Measurements from ENCODE around the gene PEX11G.
A peak's percentile ranks its signal among the peaks of the same experiment; 100 is the strongest.

Gene PEX11G

DNA sequence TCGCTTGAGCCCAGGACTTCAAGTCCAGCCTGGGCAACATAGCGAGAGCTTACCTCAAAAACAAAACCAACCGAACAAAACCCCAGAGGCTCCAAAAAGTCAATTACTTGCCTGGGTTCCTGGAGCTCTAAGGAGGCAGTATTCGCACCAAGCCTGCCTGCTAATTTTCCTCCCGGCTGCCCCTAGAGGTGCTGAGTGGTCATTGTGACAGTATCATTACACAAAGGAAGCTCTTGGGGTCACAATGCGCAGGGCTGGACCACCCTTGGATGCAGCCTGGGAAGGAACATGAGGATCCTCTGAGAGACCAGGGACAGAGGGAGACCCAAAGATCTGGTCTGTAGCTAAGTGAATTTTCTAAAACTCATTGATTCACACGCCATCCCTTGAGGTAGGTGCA lies 8.5 kb upstream of the PEX11G start:
- Histone ChIP-seq H3K4me2 (ENCODE audit: low read depth, low read length, poor library complexity, severe bottlenecking) (no peak overlapping the region), H3K4me1 (ENCODE audit: insufficient read depth, low read length, poor library complexity, severe bottlenecking) (no peaks in the 10 kb centered on the region), H2AFZ (ENCODE audit: low read length) (no peak overlapping the region)

DNA sequence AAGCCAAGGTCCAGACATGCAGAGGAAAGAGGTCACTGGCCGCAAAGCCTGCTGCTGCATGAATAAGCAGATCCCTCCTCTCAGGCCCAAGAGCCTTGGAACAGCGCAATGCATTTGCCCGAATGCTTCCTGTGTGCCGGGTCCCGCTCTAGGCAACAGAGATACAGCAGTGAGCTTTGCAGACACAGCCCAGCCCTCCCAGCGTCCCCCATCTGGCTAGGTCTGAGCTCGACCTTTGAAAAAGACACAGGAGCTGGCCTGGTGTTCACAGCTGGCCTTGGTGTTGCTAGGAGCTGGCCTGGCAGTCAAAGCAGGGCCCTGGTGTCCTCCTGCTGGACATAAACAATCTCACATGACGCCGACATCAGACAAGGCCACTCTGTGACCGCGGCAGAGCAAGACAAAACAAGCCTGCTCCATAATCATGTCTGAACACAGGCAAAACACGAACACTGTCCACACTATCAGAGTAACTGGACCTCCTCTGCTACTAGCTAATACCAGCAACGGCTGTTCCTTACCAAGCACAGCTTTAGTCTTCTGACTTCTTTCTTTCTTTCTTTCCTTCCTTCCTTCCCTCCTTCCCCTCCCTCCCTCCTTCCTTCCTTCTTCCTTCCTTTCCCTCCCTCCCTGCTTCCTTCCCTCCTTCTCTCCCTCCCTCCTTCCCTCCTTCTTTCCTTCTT lies 5.7 kb upstream of the PEX11G start:
- Histone ChIP-seq H3K9ac (ENCODE audit: low read depth, low read length, poor library complexity, severe bottlenecking) (no peak overlapping the region), H3K4me1 (ENCODE audit: insufficient read depth, low read length, poor library complexity, severe bottlenecking) (no peaks in the 10 kb centered on the region), H3K9me2 (replicated peaks; ENCODE audit: low read depth, low read length) (no peaks in the 10 kb centered on the region), H3K4me3 (ENCODE audit: low read length, poor library complexity, severe bottlenecking) (no peak overlapping the region), H3K79me2 (ENCODE audit: insufficient read depth, low read length) (no peaks in the 10 kb centered on the region), H3K27me3 (ENCODE audit: insufficient read depth, low read length, poor library complexity, severe bottlenecking) (no peaks in the 10 kb centered on the region), H3F3A (ENCODE audit: low read depth) (no peaks in the 10 kb centered on the region), H3K4me2 (ENCODE audit: low read depth, low read length, poor library complexity, severe bottlenecking) (no peak overlapping the region), H3K36me3 (ENCODE audit: insufficient read depth, low read length) (no peaks in the 10 kb centered on the region), H2AFZ (ENCODE audit: low read length) (no peak overlapping the region), H3K9me3 (ENCODE audit: insufficient read depth, low read depth, low read length) (no peaks in the 10 kb centered on the region), H4K20me1 (ENCODE audit: insufficient read depth, low read length, poor library complexity, severe bottlenecking) (no peaks in the 10 kb centered on the region)
- TF ChIP-seq, protein P1, sequence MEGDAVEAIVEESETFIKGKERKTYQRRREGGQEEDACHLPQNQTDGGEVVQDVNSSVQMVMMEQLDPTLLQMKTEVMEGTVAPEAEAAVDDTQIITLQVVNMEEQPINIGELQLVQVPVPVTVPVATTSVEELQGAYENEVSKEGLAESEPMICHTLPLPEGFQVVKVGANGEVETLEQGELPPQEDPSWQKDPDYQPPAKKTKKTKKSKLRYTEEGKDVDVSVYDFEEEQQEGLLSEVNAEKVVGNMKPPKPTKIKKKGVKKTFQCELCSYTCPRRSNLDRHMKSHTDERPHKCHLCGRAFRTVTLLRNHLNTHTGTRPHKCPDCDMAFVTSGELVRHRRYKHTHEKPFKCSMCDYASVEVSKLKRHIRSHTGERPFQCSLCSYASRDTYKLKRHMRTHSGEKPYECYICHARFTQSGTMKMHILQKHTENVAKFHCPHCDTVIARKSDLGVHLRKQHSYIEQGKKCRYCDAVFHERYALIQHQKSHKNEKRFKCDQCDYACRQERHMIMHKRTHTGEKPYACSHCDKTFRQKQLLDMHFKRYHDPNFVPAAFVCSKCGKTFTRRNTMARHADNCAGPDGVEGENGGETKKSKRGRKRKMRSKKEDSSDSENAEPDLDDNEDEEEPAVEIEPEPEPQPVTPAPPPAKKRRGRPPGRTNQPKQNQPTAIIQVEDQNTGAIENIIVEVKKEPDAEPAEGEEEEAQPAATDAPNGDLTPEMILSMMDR (conservative IDR thresholded peaks at IDR 0.05; ENCODE audit: low read length) = no peak
- no peak for TF ChIP-seq EZH2phosphoT487 (IDR thresholded peaks at IDR 0.05; ENCODE audit: borderline replicate concordance)

More for the DNA sequence above, 8.5 kb upstream of the PEX11G start:
- Histone ChIP-seq H3K9ac (ENCODE audit: low read depth, low read length, poor library complexity, severe bottlenecking) (no peak overlapping the region), H3K79me2 (ENCODE audit: insufficient read depth, low read length) (no peaks in the 10 kb centered on the region), H3K4me3 (ENCODE audit: low read length, poor library complexity, severe bottlenecking) (no peak overlapping the region), H3K27me3 (ENCODE audit: insufficient read depth, low read length, poor library complexity, severe bottlenecking) (no peaks in the 10 kb centered on the region), H3K9me2 (replicated peaks; ENCODE audit: low read depth, low read length) (no peaks in the 10 kb centered on the region), H3K9me3 (ENCODE audit: insufficient read depth, low read depth, low read length) (no peaks in the 10 kb centered on the region), H4K20me1 (ENCODE audit: insufficient read depth, low read length, poor library complexity, severe bottlenecking) (no peaks in the 10 kb centered on the region), H3K36me3 (ENCODE audit: insufficient read depth, low read length) (no peaks in the 10 kb centered on the region), H3F3A (ENCODE audit: low read depth) (no peaks in the 10 kb centered on the region)
- TF ChIP-seq, protein P1 (conservative IDR thresholded peaks at IDR 0.05; ENCODE audit: low read length) = peak; percentile 60
- TF ChIP-seq EZH2phosphoT487 (IDR thresholded peaks at IDR 0.05; ENCODE audit: borderline replicate concordance) = no peak

DNA sequence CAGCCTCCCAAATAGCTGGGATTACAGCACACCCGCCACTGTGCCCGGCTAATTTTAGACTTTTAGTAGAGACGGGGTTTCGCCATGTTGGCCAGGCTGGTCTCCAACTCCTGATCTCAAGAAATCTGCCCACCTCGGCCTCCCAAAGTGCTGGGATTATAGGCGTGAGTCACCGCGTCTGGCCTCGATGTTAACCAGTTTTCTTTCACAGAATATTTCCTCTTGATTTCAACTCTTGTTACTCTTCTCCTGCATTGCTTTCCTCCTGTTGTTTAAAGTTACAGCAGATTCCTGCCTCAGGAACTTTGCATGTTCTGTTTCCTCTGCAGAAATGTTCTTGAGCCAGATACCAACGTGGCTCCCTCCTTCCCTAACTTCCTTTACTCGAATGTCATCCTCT lies 3.7 kb upstream of the PEX11G start:
- no peak for TF ChIP-seq EZH2phosphoT487 (IDR thresholded peaks at IDR 0.05; ENCODE audit: borderline replicate concordance)
- TF ChIP-seq, protein P1 (conservative IDR thresholded peaks at IDR 0.05; ENCODE audit: low read length) = no peak
- Histone ChIP-seq H3F3A (ENCODE audit: low read depth) (no peaks in the 10 kb centered on the region), H3K4me1 (ENCODE audit: insufficient read depth, low read length, poor library complexity, severe bottlenecking) (no peaks in the 10 kb centered on the region), H3K9ac (ENCODE audit: low read depth, low read length, poor library complexity, severe bottlenecking) (no peak overlapping the region), H3K79me2 (ENCODE audit: insufficient read depth, low read length) (no peaks in the 10 kb centered on the region), H3K9me2 (replicated peaks; ENCODE audit: low read depth, low read length) (no peaks in the 10 kb centered on the region), H3K4me2 (ENCODE audit: low read depth, low read length, poor library complexity, severe bottlenecking) (no peak overlapping the region), H2AFZ (ENCODE audit: low read length) (no peak overlapping the region), H3K4me3 (ENCODE audit: low read length, poor library complexity, severe bottlenecking) (no peak overlapping the region), H3K36me3 (ENCODE audit: insufficient read depth, low read length) (no peaks in the 10 kb centered on the region), H4K20me1 (ENCODE audit: insufficient read depth, low read length, poor library complexity, severe bottlenecking) (no peaks in the 10 kb centered on the region), H3K9me3 (ENCODE audit: insufficient read depth, low read depth, low read length) (no peaks in the 10 kb centered on the region), H3K27me3 (ENCODE audit: insufficient read depth, low read length, poor library complexity, severe bottlenecking) (no peaks in the 10 kb centered on the region)
